Muscle layer of colon (tissue), 2 donors: ENCODE data around the gene MYD88.

Source experiments
- H3K27ac ChIP-seq: one replicate; pipeline ENCODE4 v1.7.0; 2013; ENCODE audit warnings: low read depth, mild to moderate bottlenecking, low read length, moderate library complexity
- H3K27me3 ChIP-seq, 2 donors: one replicate each; pipeline ENCODE4 v1.7.0; 2013; ENCODE audit warnings: low read length in 2 of 2, mild to moderate bottlenecking in 2 of 2; ENCODE audit not compliant: insufficient read depth in 2 of 2, control insufficient read depth in 1 of 2
- H3K36me3 ChIP-seq: one replicate; pipeline ENCODE4 v1.7.0; 2013; ENCODE audit warnings: mild to moderate bottlenecking, low read length; ENCODE audit not compliant: insufficient read depth
- H3K4me1 ChIP-seq: one replicate; pipeline ENCODE4 v1.7.0; 2013; ENCODE audit warnings: mild to moderate bottlenecking, low read length; ENCODE audit not compliant: insufficient read depth
- H3K4me3 ChIP-seq, 2 donors: one replicate each; pipeline ENCODE4 v1.7.0; 2013; ENCODE audit warnings: low read length in 2 of 2, low read depth in 1 of 2, mild to moderate bottlenecking in 1 of 2, moderate library complexity in 1 of 2
- H3K9ac ChIP-seq: one replicate; pipeline ENCODE4 v1.7.0; 2013; ENCODE audit warnings: low read length
- H3K9me3 ChIP-seq: one replicate; pipeline ENCODE4 v1.7.0; 2013; ENCODE audit warnings: mild to moderate bottlenecking, low read length
- donor health status: abdominal sarcoma.
- donor health status: Adenocarcinoma of cecum.

MYD88 gene

GRCh38 chr3:38140326-38141172, 2.1 kb downstream of the MYD88 start:
- Histone ChIP-seq H3K9me3 (no peaks in the 10 kb centered on the region), H3K4me3 (no peak overlapping the region), H3K4me1 (peaks cover 24% of the 10 kb centered on the region), H3K27ac (no peak overlapping the region), H3K27me3 (no peaks in the 10 kb centered on the region), H3K36me3 (peaks cover 21% of the 10 kb centered on the region), H3K9ac (no peak overlapping the region)

- Histone ChIP-seq H3K4me1 (peaks cover 20% of the 10 kb centered on the region), H3K36me3 (peaks cover 21% of the 10 kb centered on the region), H3K4me3 (no peak overlapping the region), H3K27ac (no peak overlapping the region), H3K9ac (no peak overlapping the region), H3K27me3 (no peaks in the 10 kb centered on the region), H3K9me3 (no peaks in the 10 kb centered on the region)
These were observed 2.9 kb downstream of the MYD88 start for GRCh38 chr3:38141173-38141951.

GRCh38 chr3:38141952-38142273, 3.5 kb downstream of the MYD88 start:
- no peak overlapping the region for H3K9ac ChIP-seq
- no peak overlapping the region for H3K27ac ChIP-seq
- H3K36me3 ChIP-seq: peaks cover 21% of the 10 kb centered on the region
- H3K4me3 ChIP-seq: no peak overlapping the region
- peaks cover 20% of the 10 kb centered on the region for H3K4me1 ChIP-seq
- no peaks in the 10 kb centered on the region for H3K27me3 ChIP-seq
- no peaks in the 10 kb centered on the region for H3K9me3 ChIP-seq

- peaks cover 21% of the 10 kb centered on the region for H3K36me3 ChIP-seq
- H3K9ac ChIP-seq: no peak overlapping the region
- no peak overlapping the region for H3K27ac ChIP-seq
- no peaks in the 10 kb centered on the region for H3K27me3 ChIP-seq
- H3K4me1 ChIP-seq: peaks cover 14% of the 10 kb centered on the region
- no peaks in the 10 kb centered on the region for H3K9me3 ChIP-seq
- no peak overlapping the region for H3K4me3 ChIP-seq
These were observed 4.5 kb downstream of the MYD88 start for GRCh38 chr3:38142959-38143358.

GRCh38 chr3:38143511-38143910, 5.0 kb downstream of the MYD88 start:
- Histone ChIP-seq H3K27me3 (no peaks in the 10 kb centered on the region), H3K27ac (no peak overlapping the region), H3K9ac (no peak overlapping the region), H3K4me3 (no peak overlapping the region), H3K36me3 (peaks cover 21% of the 10 kb centered on the region), H3K9me3 (no peaks in the 10 kb centered on the region), H3K4me1 (peaks cover 11% of the 10 kb centered on the region)

- no peaks in the 10 kb centered on the region for H3K4me1 ChIP-seq
- no peak overlapping the region for H3K9ac ChIP-seq
- H3K27ac ChIP-seq: no peak overlapping the region
- no peaks in the 10 kb centered on the region for H3K9me3 ChIP-seq
- peaks cover 11% of the 10 kb centered on the region for H3K36me3 ChIP-seq
- H3K27me3 ChIP-seq: no peaks in the 10 kb centered on the region
- no peak overlapping the region for H3K4me3 ChIP-seq
These were observed 8.0 kb downstream of the MYD88 start for GRCh38 chr3:38146504-38146903.

- no peak overlapping the region for H3K27ac ChIP-seq
- no peaks in the 10 kb centered on the region for H3K9me3 ChIP-seq
- peaks cover 2% of the 10 kb centered on the region for H3K36me3 ChIP-seq
- no peak overlapping the region for H3K9ac ChIP-seq
- no peak overlapping the region for H3K4me3 ChIP-seq
- H3K4me1 ChIP-seq: no peaks in the 10 kb centered on the region
- H3K27me3 ChIP-seq: no peaks in the 10 kb centered on the region
These were observed 9.0 kb downstream of the MYD88 start for GRCh38 chr3:38147421-38147820.

GRCh38 chr3:38148311-38148882, 9.9 kb downstream of the MYD88 start:
- Histone ChIP-seq H3K4me3 (no peak overlapping the region), H3K27ac (no peak overlapping the region), H3K4me1 (no peaks in the 10 kb centered on the region), H3K9ac (no peak overlapping the region), H3K27me3 (no peaks in the 10 kb centered on the region), H3K36me3 (no peaks in the 10 kb centered on the region), H3K9me3 (no peaks in the 10 kb centered on the region)

GRCh38 chr3:38149708-38150107, 11.2 kb downstream of the MYD88 start:
- no peak overlapping the region for H3K27ac ChIP-seq
- no peaks in the 10 kb centered on the region for H3K4me1 ChIP-seq
- no peaks in the 10 kb centered on the region for H3K27me3 ChIP-seq
- H3K4me3 ChIP-seq: no peak overlapping the region
- no peaks in the 10 kb centered on the region for H3K9me3 ChIP-seq
- no peaks in the 10 kb centered on the region for H3K36me3 ChIP-seq
- no peak overlapping the region for H3K9ac ChIP-seq

GRCh38 chr3:38150780-38151528, 12.5 kb downstream of the MYD88 start:
- Histone ChIP-seq H3K27ac (no peak overlapping the region), H3K9ac (no peak overlapping the region), H3K36me3 (no peaks in the 10 kb centered on the region), H3K9me3 (no peaks in the 10 kb centered on the region), H3K4me3 (no peak overlapping the region), H3K4me1 (no peaks in the 10 kb centered on the region), H3K27me3 (no peaks in the 10 kb centered on the region)

- no peak overlapping the region for H3K27ac ChIP-seq
These were observed 13.3 kb downstream of the MYD88 start for GRCh38 chr3:38151667-38152265.

More at GRCh38 chr3:38151667-38152265, 13.3 kb downstream of the MYD88 start:
- no peak overlapping the region for H3K4me3 ChIP-seq
- no peak overlapping the region for H3K9ac ChIP-seq
- no peaks in the 10 kb centered on the region for H3K4me1 ChIP-seq
- H3K9me3 ChIP-seq: no peaks in the 10 kb centered on the region
- H3K36me3 ChIP-seq: no peaks in the 10 kb centered on the region
- no peaks in the 10 kb centered on the region for H3K27me3 ChIP-seq
